ENCODE measurements around the gene KCND3.
A peak's percentile ranks its signal among the peaks of the same experiment; 100 is the strongest.

The KCND3 gene

DNA sequence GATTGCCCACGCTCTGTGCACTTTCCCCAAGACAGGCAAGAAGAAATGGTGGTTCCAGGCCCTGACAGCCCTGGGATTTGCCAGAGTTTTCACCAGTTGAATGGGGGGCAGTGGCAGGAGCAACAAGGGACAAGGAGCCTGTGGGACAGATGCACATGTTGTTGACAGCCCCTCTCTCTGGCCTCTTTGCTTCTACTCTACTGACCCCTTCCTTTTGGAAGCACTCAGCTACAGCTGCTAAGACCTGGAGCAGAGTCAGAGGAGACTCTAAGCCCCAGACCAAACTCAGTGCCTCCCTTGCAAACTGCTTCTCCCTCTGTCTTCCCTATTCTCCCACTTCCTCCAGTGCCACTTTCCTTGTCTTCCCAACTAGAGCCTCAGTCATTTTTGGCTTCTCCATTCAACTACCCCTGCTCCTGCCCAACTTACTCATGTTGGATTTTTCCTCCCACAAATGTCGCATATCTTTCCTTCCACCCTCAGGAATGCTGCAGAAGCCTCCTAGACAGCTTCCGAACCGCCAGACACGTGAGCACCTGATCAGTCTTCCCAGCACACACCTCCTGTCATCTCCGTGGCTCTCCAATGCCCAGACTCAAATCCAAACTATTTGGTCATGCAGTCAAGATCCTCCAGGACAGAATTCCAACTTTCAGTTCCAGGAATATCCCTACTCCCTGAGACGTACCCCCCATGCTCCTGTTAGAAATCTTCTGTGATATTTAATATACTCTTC, 259.4 kb downstream of the KCND3 start:
- H2BK5ac ChIP-seq (ENCODE audit: low read length), result no peak overlapping the region
- no CpG with 5 or more reads among the region's 7 CpGs for WGBS, 2 donors (ENCODE audit: extremely low coverage in 2 of 2, insufficient read length in 2 of 2, insufficient replicate concordance in 1 of 2)
- no peak overlapping the region for H2AFZ ChIP-seq (ENCODE audit: low read length)
- no peaks in the 10 kb centered on the region for H3K27me3 ChIP-seq (ENCODE audit: control insufficient read depth in 3 of 3, insufficient read depth in 3 of 3, low read depth in 1 of 3, low read length in 3 of 3)
- H3K9ac ChIP-seq (ENCODE audit: low read depth, low read length, poor library complexity), result no peak overlapping the region
- H3K36me3 ChIP-seq (replicated peaks in 1 of 2; ENCODE audit: control insufficient read depth in 2 of 2, insufficient read depth in 2 of 2, low read length in 2 of 2), result peaks cover 0 to 15% of the 10 kb centered on the region in 2 donors
- H3K18ac ChIP-seq (ENCODE audit: low read length), result peak overlapping the region; percentile 6
- H3K14ac ChIP-seq (ENCODE audit: low read length), result no peak overlapping the region
- H2AK5ac ChIP-seq (ENCODE audit: low read depth, low read length), result peak overlapping the region; percentile 72
- H2BK12ac ChIP-seq (ENCODE audit: low read length), result no peak overlapping the region
- no peak overlapping the region for H2BK120ac ChIP-seq (ENCODE audit: low read depth, low read length)
- H4K91ac ChIP-seq (ENCODE audit: low read depth, low read length, poor library complexity), result no peak overlapping the region
- no peak overlapping the region for H3K27ac ChIP-seq (replicated peaks; ENCODE audit: low read length)
- H3K4me2 ChIP-seq (ENCODE audit: insufficient read depth, low read length, poor library complexity, severe bottlenecking), result no peak overlapping the region
- H3K79me1 ChIP-seq (ENCODE audit: low read depth, low read length), result peaks cover 5% of the 10 kb centered on the region
- no peak for DNase-seq (ENCODE audit: low spot score)
- no peak overlapping the region for H3K23ac ChIP-seq (ENCODE audit: low read depth, low read length, poor library complexity)
- no peaks in the 10 kb centered on the region for H3K9me3 ChIP-seq (replicated peaks in 1 of 2; ENCODE audit: control insufficient read depth in 2 of 2, insufficient read depth in 1 of 2, low read depth in 1 of 2, low read length in 2 of 2)
- no peak overlapping the region for H3K4ac ChIP-seq (ENCODE audit: low read length)
- no peak overlapping the region for H2BK15ac ChIP-seq (ENCODE audit: low read length)
- peaks cover 32 to 35% of the 10 kb centered on the region in 2 donors for H3K4me1 ChIP-seq (ENCODE audit: control insufficient read depth in 2 of 2, insufficient read depth in 1 of 2, low read depth in 1 of 2, low read length in 2 of 2)
- no peak overlapping the region for H4K8ac ChIP-seq (ENCODE audit: low read depth, low read length)
- H3K4me3 ChIP-seq (ENCODE audit: low read length in 2 of 2), result no peak overlapping the region

GRCh38 chr1:111729271-111729921, 260.1 kb downstream of the KCND3 start:
- Histone ChIP-seq H3K23ac (ENCODE audit: low read depth, low read length, poor library complexity) (no peak overlapping the region), H3K4me2 (ENCODE audit: insufficient read depth, low read length, poor library complexity, severe bottlenecking) (no peak overlapping the region), H3K4me3 (ENCODE audit: low read length in 2 of 2) (no peak overlapping the region), H3K27me3 (ENCODE audit: control insufficient read depth in 3 of 3, insufficient read depth in 3 of 3, low read depth in 1 of 3, low read length in 3 of 3) (no peaks in the 10 kb centered on the region), H3K4me1 (ENCODE audit: control insufficient read depth in 2 of 2, insufficient read depth in 1 of 2, low read depth in 1 of 2, low read length in 2 of 2) (peaks cover 30 to 43% of the 10 kb centered on the region in 2 donors), H3K79me1 (ENCODE audit: low read depth, low read length) (peaks cover 5% of the 10 kb centered on the region), H3K9me3 (replicated peaks in 1 of 2; ENCODE audit: control insufficient read depth in 2 of 2, insufficient read depth in 1 of 2, low read depth in 1 of 2, low read length in 2 of 2) (no peaks in the 10 kb centered on the region), H2BK12ac (ENCODE audit: low read length) (no peak overlapping the region), H3K14ac (ENCODE audit: low read length) (peak overlapping the region; percentile 58), H2BK5ac (ENCODE audit: low read length) (peak overlapping the region; percentile 1), H3K18ac (ENCODE audit: low read length) (peak overlapping the region; percentile 6), H4K91ac (ENCODE audit: low read depth, low read length, poor library complexity) (no peak overlapping the region), H3K27ac (replicated peaks; ENCODE audit: low read length) (no peak overlapping the region), H2BK15ac (ENCODE audit: low read length) (peak overlapping the region; percentile 25), H3K36me3 (replicated peaks in 1 of 2; ENCODE audit: control insufficient read depth in 2 of 2, insufficient read depth in 2 of 2, low read length in 2 of 2) (peaks cover 0 to 15% of the 10 kb centered on the region in 2 donors), H2AFZ (ENCODE audit: low read length) (no peak overlapping the region), H3K4ac (ENCODE audit: low read length) (no peak overlapping the region), H2AK5ac (ENCODE audit: low read depth, low read length) (peak overlapping the region; percentile 72), H3K9ac (ENCODE audit: low read depth, low read length, poor library complexity) (peak overlapping the region; percentile 7), H4K8ac (ENCODE audit: low read depth, low read length) (no peak overlapping the region), H2BK120ac (ENCODE audit: low read depth, low read length) (no peak overlapping the region)
- no CpG with 5 or more reads among the region's 8 CpGs for WGBS, 2 donors (ENCODE audit: extremely low coverage in 2 of 2, insufficient read length in 2 of 2, insufficient replicate concordance in 1 of 2)
- DNase-seq (ENCODE audit: low spot score), result no peak

DNA sequence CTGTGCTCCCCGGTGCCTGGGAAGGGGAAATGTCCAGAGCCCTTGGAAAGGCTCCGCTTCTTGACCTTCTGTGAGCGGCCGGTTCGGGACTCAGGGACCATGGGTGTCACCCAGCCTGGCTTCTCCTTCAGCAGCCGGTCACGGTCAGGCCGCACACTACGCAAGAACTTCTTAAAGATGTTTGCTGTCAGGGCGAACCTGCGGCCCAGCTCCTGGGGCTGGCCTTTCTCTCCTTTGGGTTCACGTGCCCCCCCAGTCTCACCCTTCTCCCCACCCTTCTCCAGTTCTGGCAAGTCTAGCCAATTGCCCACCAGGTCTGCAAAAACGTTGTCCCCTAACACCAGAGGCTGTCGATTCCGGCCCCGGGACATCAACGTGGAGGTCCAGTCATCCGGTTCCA, 262.4 kb downstream of the KCND3 start:
- peaks cover 14 to 39% of the 10 kb centered on the region in 2 donors for H3K4me1 ChIP-seq (ENCODE audit: control insufficient read depth in 2 of 2, insufficient read depth in 1 of 2, low read depth in 1 of 2, low read length in 2 of 2)
- H3K18ac ChIP-seq (ENCODE audit: low read length), result peak overlapping the region; percentile 58
- peaks cover 5% of the 10 kb centered on the region for H3K79me1 ChIP-seq (ENCODE audit: low read depth, low read length)
- no peak overlapping the region for H3K4me3 ChIP-seq (ENCODE audit: low read length in 2 of 2)
- no peak overlapping the region for H3K14ac ChIP-seq (ENCODE audit: low read length)
- peak overlapping the region; percentile 61 for H2AK5ac ChIP-seq (ENCODE audit: low read depth, low read length)
- H3K27me3 ChIP-seq (ENCODE audit: control insufficient read depth in 3 of 3, insufficient read depth in 3 of 3, low read depth in 1 of 3, low read length in 3 of 3), result no peaks in the 10 kb centered on the region
- H2AFZ ChIP-seq (ENCODE audit: low read length), result no peak overlapping the region
- H4K8ac ChIP-seq (ENCODE audit: low read depth, low read length), result no peak overlapping the region
- no peak for DNase-seq (ENCODE audit: low spot score)
- peak overlapping the region; percentile 6 for H3K9ac ChIP-seq (ENCODE audit: low read depth, low read length, poor library complexity)
- no peak overlapping the region for H4K91ac ChIP-seq (ENCODE audit: low read depth, low read length, poor library complexity)
- no peaks in the 10 kb centered on the region for H3K9me3 ChIP-seq (replicated peaks in 1 of 2; ENCODE audit: control insufficient read depth in 2 of 2, insufficient read depth in 1 of 2, low read depth in 1 of 2, low read length in 2 of 2)
- H3K4me2 ChIP-seq (ENCODE audit: insufficient read depth, low read length, poor library complexity, severe bottlenecking), result no peak overlapping the region
- H3K4ac ChIP-seq (ENCODE audit: low read length), result no peak overlapping the region
- no peak overlapping the region for H2BK12ac ChIP-seq (ENCODE audit: low read length)
- peak overlapping the region; percentile 42 for H2BK15ac ChIP-seq (ENCODE audit: low read length)
- H3K27ac ChIP-seq (replicated peaks; ENCODE audit: low read length), result no peak overlapping the region
- no CpG with 5 or more reads among the region's 18 CpGs for WGBS, 2 donors (ENCODE audit: extremely low coverage in 2 of 2, insufficient read length in 2 of 2, insufficient replicate concordance in 1 of 2)
- peak overlapping the region; percentile 33 for H2BK5ac ChIP-seq (ENCODE audit: low read length)
- H2BK120ac ChIP-seq (ENCODE audit: low read depth, low read length), result no peak overlapping the region
- H3K36me3 ChIP-seq (replicated peaks in 1 of 2; ENCODE audit: control insufficient read depth in 2 of 2, insufficient read depth in 2 of 2, low read length in 2 of 2), result peaks cover 0 to 11% of the 10 kb centered on the region in 2 donors
- H3K23ac ChIP-seq (ENCODE audit: low read depth, low read length, poor library complexity), result peak overlapping the region; percentile 47

GRCh38 chr1:111725192-111725591, 264.3 kb downstream of the KCND3 start:
- no peak overlapping the region for H3K4me2 ChIP-seq (ENCODE audit: insufficient read depth, low read length, poor library complexity, severe bottlenecking)
- no peak overlapping the region for H3K4ac ChIP-seq (ENCODE audit: low read length)
- H4K91ac ChIP-seq (ENCODE audit: low read depth, low read length, poor library complexity), result no peak overlapping the region
- H4K8ac ChIP-seq (ENCODE audit: low read depth, low read length), result no peak overlapping the region
- H3K27ac ChIP-seq (replicated peaks; ENCODE audit: low read length), result peak overlapping the region; percentile 64
- H3K9ac ChIP-seq (ENCODE audit: low read depth, low read length, poor library complexity), result no peak overlapping the region
- no peak overlapping the region for H2BK5ac ChIP-seq (ENCODE audit: low read length)
- H3K27me3 ChIP-seq (ENCODE audit: control insufficient read depth in 3 of 3, insufficient read depth in 3 of 3, low read depth in 1 of 3, low read length in 3 of 3), result no peaks in the 10 kb centered on the region
- no peak overlapping the region for H2BK120ac ChIP-seq (ENCODE audit: low read depth, low read length)
- no peak overlapping the region for H2BK15ac ChIP-seq (ENCODE audit: low read length)
- H3K79me1 ChIP-seq (ENCODE audit: low read depth, low read length), result peaks cover 3% of the 10 kb centered on the region
- no peak overlapping the region for H3K14ac ChIP-seq (ENCODE audit: low read length)
- H2AK5ac ChIP-seq (ENCODE audit: low read depth, low read length), result no peak overlapping the region
- peak; percentile 69 for DNase-seq (ENCODE audit: low spot score)
- H3K23ac ChIP-seq (ENCODE audit: low read depth, low read length, poor library complexity), result no peak overlapping the region
- peaks cover 13 to 32% of the 10 kb centered on the region in 2 donors for H3K4me1 ChIP-seq (ENCODE audit: control insufficient read depth in 2 of 2, insufficient read depth in 1 of 2, low read depth in 1 of 2, low read length in 2 of 2)
- H3K4me3 ChIP-seq (ENCODE audit: low read length in 2 of 2), result no peak overlapping the region
- no peaks in the 10 kb centered on the region for H3K9me3 ChIP-seq (replicated peaks in 1 of 2; ENCODE audit: control insufficient read depth in 2 of 2, insufficient read depth in 1 of 2, low read depth in 1 of 2, low read length in 2 of 2)
- WGBS, 2 donors (ENCODE audit: extremely low coverage in 2 of 2, insufficient read length in 2 of 2, insufficient replicate concordance in 1 of 2), result no CpG with 5 or more reads among the region's 5 CpGs
- H3K18ac ChIP-seq (ENCODE audit: low read length), result no peak overlapping the region
- peaks cover 0 to 11% of the 10 kb centered on the region in 2 donors for H3K36me3 ChIP-seq (replicated peaks in 1 of 2; ENCODE audit: control insufficient read depth in 2 of 2, insufficient read depth in 2 of 2, low read length in 2 of 2)
- H2BK12ac ChIP-seq (ENCODE audit: low read length), result no peak overlapping the region
- H2AFZ ChIP-seq (ENCODE audit: low read length), result peak overlapping the region; percentile 51

Measured in neuronal stem cell (in vitro differentiated cells).